GM23338 (cell line): ENCODE data around the gene RIOK1.

ENCODE experiments used
- CREB1 ChIP-seq: fragments of 250-450 bp; sonication (Bioruptor Pico); IDR thresholded peaks from 2 replicates; pipeline ENCODE4 v1.5.0; 2020; ENCODE audit warnings: low read depth, mild to moderate bottlenecking, moderate library complexity
- EZH2 ChIP-seq: fragments of 200-600 bp; sonication (generic); IDR thresholded peaks from one replicate; pipeline ENCODE4 v1.8.0; 2017; ENCODE audit warnings: antibody characterized with exemption, mild to moderate bottlenecking, low read depth; ENCODE audit not compliant: unreplicated experiment
- EZH2phosphoT487 ChIP-seq: fragments of 200-600 bp; sonication (generic); IDR thresholded peaks from one replicate; pipeline ENCODE4 v1.8.1; 2018; ENCODE audit warnings: antibody characterized with exemption; ENCODE audit not compliant: unreplicated experiment
- JUNB ChIP-seq: IDR thresholded peaks from one replicate; pipeline ENCODE4 v1.6.1; 2016; ENCODE audit warnings: antibody characterized with exemption; ENCODE audit not compliant: unreplicated experiment
- NANOG ChIP-seq: IDR thresholded peaks from 2 replicates; pipeline ENCODE4 v1.6.1; 2016; ENCODE audit warnings: antibody characterized with exemption, borderline replicate concordance
- POLR2AphosphoS5 ChIP-seq: IDR thresholded peaks from 2 replicates; pipeline ENCODE4 v1.6.1; 2016; ENCODE audit warnings: antibody characterized with exemption, low read depth
- STAT1 ChIP-seq: IDR thresholded peaks from one replicate; pipeline ENCODE4 v1.6.1; 2016; ENCODE audit warnings: antibody characterized with exemption; ENCODE audit not compliant: unreplicated experiment
- ZNF114 ChIP-seq: fragments of 250-450 bp; sonication (Bioruptor Pico); IDR thresholded peaks from 2 replicates; pipeline ENCODE4 v1.5.0; 2020; ENCODE audit warnings: mild to moderate bottlenecking, moderate library complexity
- ZNF331 ChIP-seq: fragments of 250-450 bp; sonication (Bioruptor Pico); IDR thresholded peaks from 2 replicates; pipeline ENCODE4 v1.5.0; 2020; ENCODE audit warnings: low read depth, mild to moderate bottlenecking, moderate library complexity
- TF ChIP-seq, protein P1 (sequence below), 2 experiments: fragments of 200-600 bp in 1 of 2; sonication (generic) in 1 of 2; conservative IDR thresholded peaks; 2 replicates each; pipeline versions ENCODE4 v1.5.1 to v1.6.1; 2016 to 2017; ENCODE audit warnings: antibody characterized with exemption in 2 of 2, low read depth in 2 of 2, mild to moderate bottlenecking in 2 of 2, moderate library complexity in 1 of 2
- TF ChIP-seq, protein P2 (sequence below): IDR thresholded peaks from 2 replicates; pipeline ENCODE4 v1.6.1; 2016; ENCODE audit warnings: antibody characterized with exemption
- TF ChIP-seq, protein P3 (sequence below): IDR thresholded peaks from one replicate; pipeline ENCODE4 v1.6.1; 2018; ENCODE audit warnings: antibody characterized with exemption; ENCODE audit not compliant: unreplicated experiment

DNA sequence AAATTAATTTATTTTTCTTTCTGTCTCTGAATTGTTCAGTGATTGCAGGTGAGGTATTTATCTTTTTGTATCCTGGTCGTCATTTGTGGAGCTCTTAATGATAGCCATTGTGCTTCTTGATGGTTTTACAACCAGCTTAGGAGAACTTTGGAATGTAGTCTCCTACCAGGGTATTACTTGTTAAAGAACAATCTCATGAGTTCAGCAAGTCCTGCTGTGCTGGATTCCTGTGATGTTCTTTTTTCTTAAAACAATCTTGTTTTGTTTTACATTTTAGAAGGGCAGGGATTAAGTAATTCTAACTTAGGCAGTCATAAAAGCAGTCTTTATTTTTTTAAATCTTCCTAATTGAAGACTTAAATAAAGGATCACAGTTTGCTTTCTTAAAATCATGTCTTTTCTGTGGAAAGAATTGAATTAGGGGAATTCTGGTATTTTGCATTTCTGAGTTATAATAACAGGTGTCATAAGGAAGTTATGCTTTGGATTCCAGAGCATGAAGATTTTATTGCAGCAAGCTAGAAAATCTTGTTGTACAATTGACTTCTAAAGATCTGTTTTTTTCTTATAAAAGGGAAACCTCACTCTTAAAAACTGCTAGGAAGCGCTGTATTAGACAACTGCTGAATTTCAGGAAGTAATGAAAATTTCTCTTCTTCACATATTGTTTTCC lies 23.7 kb downstream of the RIOK1 start:
- TF ChIP-seq EZH2phosphoT487 (no peak), JUNB (no peak), POLR2AphosphoS5 (no peak), ZNF331 (CRISPR knock-in tag) (no peak), CREB1 (no peak), EZH2 (no peak), STAT1 (no peak), ZNF114 (CRISPR knock-in tag) (no peak), NANOG (no peak)
- TF ChIP-seq, protein P1, sequence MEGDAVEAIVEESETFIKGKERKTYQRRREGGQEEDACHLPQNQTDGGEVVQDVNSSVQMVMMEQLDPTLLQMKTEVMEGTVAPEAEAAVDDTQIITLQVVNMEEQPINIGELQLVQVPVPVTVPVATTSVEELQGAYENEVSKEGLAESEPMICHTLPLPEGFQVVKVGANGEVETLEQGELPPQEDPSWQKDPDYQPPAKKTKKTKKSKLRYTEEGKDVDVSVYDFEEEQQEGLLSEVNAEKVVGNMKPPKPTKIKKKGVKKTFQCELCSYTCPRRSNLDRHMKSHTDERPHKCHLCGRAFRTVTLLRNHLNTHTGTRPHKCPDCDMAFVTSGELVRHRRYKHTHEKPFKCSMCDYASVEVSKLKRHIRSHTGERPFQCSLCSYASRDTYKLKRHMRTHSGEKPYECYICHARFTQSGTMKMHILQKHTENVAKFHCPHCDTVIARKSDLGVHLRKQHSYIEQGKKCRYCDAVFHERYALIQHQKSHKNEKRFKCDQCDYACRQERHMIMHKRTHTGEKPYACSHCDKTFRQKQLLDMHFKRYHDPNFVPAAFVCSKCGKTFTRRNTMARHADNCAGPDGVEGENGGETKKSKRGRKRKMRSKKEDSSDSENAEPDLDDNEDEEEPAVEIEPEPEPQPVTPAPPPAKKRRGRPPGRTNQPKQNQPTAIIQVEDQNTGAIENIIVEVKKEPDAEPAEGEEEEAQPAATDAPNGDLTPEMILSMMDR (conservative IDR thresholded peaks at IDR 0.05; ENCODE audit: low read depth in 2 of 2): no peak
- TF ChIP-seq, protein P2, sequence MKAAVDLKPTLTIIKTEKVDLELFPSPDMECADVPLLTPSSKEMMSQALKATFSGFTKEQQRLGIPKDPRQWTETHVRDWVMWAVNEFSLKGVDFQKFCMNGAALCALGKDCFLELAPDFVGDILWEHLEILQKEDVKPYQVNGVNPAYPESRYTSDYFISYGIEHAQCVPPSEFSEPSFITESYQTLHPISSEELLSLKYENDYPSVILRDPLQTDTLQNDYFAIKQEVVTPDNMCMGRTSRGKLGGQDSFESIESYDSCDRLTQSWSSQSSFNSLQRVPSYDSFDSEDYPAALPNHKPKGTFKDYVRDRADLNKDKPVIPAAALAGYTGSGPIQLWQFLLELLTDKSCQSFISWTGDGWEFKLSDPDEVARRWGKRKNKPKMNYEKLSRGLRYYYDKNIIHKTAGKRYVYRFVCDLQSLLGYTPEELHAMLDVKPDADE: no peak
- TF ChIP-seq, protein P3, sequence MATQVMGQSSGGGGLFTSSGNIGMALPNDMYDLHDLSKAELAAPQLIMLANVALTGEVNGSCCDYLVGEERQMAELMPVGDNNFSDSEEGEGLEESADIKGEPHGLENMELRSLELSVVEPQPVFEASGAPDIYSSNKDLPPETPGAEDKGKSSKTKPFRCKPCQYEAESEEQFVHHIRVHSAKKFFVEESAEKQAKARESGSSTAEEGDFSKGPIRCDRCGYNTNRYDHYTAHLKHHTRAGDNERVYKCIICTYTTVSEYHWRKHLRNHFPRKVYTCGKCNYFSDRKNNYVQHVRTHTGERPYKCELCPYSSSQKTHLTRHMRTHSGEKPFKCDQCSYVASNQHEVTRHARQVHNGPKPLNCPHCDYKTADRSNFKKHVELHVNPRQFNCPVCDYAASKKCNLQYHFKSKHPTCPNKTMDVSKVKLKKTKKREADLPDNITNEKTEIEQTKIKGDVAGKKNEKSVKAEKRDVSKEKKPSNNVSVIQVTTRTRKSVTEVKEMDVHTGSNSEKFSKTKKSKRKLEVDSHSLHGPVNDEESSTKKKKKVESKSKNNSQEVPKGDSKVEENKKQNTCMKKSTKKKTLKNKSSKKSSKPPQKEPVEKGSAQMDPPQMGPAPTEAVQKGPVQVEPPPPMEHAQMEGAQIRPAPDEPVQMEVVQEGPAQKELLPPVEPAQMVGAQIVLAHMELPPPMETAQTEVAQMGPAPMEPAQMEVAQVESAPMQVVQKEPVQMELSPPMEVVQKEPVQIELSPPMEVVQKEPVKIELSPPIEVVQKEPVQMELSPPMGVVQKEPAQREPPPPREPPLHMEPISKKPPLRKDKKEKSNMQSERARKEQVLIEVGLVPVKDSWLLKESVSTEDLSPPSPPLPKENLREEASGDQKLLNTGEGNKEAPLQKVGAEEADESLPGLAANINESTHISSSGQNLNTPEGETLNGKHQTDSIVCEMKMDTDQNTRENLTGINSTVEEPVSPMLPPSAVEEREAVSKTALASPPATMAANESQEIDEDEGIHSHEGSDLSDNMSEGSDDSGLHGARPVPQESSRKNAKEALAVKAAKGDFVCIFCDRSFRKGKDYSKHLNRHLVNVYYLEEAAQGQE: no peak
